Neural cell (in vitro differentiated cells): Measurements from ENCODE around the gene STIM1.

ENCODE experiments used
- EP300 ChIP-seq: fragments of 450-650 bp; conservative IDR thresholded peaks from 2 replicates; pipeline ENCODE4 v1.6.1; 2014; ENCODE audit warnings: antibody characterized with exemption, mild to moderate bottlenecking, moderate library complexity; ENCODE audit not compliant: poor library complexity, severe bottlenecking
- EZH2 ChIP-seq: fragments of 200-600, 300-800 bp; shearing (Covaris generic), sonication (generic); IDR thresholded peaks from 2 replicates; pipeline ENCODE4 v1.6.1; 2014; ENCODE audit warnings: antibody characterized with exemption, low read length, borderline replicate concordance, mild to moderate bottlenecking; ENCODE audit not compliant: insufficient read depth, poor library complexity, severe bottlenecking
- MXI1 ChIP-seq: fragments of 450-650 bp; conservative IDR thresholded peaks from 2 replicates; pipeline ENCODE4 v1.6.1; 2014; ENCODE audit warnings: antibody characterized with exemption, mild to moderate bottlenecking; ENCODE audit not compliant: poor library complexity, severe bottlenecking
- POLR2AphosphoS5 ChIP-seq: IDR thresholded peaks from 2 replicates; pipeline ENCODE4 v1.6.1; 2012
- RAD21 ChIP-seq: fragments of 450-650 bp; conservative IDR thresholded peaks from 2 replicates; pipeline ENCODE4 v1.6.1; 2014; ENCODE audit warnings: antibody characterized with exemption, mild to moderate bottlenecking, moderate library complexity
- TAF1 ChIP-seq: IDR thresholded peaks from 2 replicates; pipeline ENCODE4 v1.6.1; 2012; ENCODE audit warnings: low read depth
- TF ChIP-seq, protein P1 (sequence below): fragments of 450-650 bp; IDR thresholded peaks from 2 replicates; pipeline ENCODE4 v1.5.1; 2014; ENCODE audit warnings: antibody characterized with exemption, mild to moderate bottlenecking, moderate library complexity; ENCODE audit not compliant: poor library complexity, severe bottlenecking
- TF ChIP-seq, protein P2 (sequence below): IDR thresholded peaks from 2 replicates; pipeline ENCODE4 v1.6.1; 2012; ENCODE audit warnings: borderline replicate concordance

DNA sequence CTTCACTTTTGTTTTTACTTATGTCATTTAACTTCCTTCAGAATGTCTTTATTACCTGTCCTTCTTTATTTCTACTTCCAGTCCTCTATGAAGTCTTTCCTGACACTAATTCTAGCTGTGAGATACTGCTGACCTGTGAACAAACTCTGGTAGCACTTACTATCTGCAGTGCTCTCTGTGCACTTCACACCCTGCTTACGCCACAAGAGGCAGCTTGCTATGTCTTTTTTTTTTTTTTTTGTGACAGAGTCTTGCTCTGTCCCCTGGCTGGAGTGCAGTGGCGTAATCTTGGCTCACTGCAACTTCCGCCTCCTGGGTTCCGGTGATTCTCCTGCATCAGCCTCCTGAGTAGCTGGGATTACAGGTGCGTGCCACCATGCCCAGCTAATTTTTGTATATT is 10.7 kb downstream of the STIM1 start:
- TF ChIP-seq, protein P1, sequence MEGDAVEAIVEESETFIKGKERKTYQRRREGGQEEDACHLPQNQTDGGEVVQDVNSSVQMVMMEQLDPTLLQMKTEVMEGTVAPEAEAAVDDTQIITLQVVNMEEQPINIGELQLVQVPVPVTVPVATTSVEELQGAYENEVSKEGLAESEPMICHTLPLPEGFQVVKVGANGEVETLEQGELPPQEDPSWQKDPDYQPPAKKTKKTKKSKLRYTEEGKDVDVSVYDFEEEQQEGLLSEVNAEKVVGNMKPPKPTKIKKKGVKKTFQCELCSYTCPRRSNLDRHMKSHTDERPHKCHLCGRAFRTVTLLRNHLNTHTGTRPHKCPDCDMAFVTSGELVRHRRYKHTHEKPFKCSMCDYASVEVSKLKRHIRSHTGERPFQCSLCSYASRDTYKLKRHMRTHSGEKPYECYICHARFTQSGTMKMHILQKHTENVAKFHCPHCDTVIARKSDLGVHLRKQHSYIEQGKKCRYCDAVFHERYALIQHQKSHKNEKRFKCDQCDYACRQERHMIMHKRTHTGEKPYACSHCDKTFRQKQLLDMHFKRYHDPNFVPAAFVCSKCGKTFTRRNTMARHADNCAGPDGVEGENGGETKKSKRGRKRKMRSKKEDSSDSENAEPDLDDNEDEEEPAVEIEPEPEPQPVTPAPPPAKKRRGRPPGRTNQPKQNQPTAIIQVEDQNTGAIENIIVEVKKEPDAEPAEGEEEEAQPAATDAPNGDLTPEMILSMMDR, result no peak
- TF ChIP-seq EZH2 (no peak), POLR2AphosphoS5 (no peak), MXI1 (no peak), EP300 (no peak), RAD21 (no peak), TAF1 (no peak)
- TF ChIP-seq, protein P2, sequence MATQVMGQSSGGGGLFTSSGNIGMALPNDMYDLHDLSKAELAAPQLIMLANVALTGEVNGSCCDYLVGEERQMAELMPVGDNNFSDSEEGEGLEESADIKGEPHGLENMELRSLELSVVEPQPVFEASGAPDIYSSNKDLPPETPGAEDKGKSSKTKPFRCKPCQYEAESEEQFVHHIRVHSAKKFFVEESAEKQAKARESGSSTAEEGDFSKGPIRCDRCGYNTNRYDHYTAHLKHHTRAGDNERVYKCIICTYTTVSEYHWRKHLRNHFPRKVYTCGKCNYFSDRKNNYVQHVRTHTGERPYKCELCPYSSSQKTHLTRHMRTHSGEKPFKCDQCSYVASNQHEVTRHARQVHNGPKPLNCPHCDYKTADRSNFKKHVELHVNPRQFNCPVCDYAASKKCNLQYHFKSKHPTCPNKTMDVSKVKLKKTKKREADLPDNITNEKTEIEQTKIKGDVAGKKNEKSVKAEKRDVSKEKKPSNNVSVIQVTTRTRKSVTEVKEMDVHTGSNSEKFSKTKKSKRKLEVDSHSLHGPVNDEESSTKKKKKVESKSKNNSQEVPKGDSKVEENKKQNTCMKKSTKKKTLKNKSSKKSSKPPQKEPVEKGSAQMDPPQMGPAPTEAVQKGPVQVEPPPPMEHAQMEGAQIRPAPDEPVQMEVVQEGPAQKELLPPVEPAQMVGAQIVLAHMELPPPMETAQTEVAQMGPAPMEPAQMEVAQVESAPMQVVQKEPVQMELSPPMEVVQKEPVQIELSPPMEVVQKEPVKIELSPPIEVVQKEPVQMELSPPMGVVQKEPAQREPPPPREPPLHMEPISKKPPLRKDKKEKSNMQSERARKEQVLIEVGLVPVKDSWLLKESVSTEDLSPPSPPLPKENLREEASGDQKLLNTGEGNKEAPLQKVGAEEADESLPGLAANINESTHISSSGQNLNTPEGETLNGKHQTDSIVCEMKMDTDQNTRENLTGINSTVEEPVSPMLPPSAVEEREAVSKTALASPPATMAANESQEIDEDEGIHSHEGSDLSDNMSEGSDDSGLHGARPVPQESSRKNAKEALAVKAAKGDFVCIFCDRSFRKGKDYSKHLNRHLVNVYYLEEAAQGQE, result no peak
